D721Med (cell line): ENCODE results near the gene STT3B.
"Not testable (repeated sequence)": the region's sequence is repeated elsewhere in the genome, so short reads cannot be mapped to it uniquely, and the experiment has no call there.

Experiments used
- DNase-seq: peaks from one replicate; pipeline ENCODE4 v3.0.0; 2011; ENCODE audit warnings: low spot score; ENCODE audit not compliant: insufficient read length
- FAIRE-seq: peaks from 2 replicates; lab custom pipeline; 2011; peaks lifted over from hg19 to GRCh38; lab: Jason Lieb, UNC
- CTCF ChIP-seq: IDR thresholded peaks from 2 replicates; pipeline ENCODE4 v1.5.1; 2012; ENCODE audit warnings: mild to moderate bottlenecking, control low read depth; ENCODE audit not compliant: insufficient read depth; ENCODE audit errors: missing control alignments

STT3B gene

GRCh38 chr3:31590650-31591049 is 57.9 kb downstream of the STT3B start:
- DNase-seq: no peak
- FAIRE-seq: no peak
- TF ChIP-seq CTCF: no peak

GRCh38 chr3:31592764-31593163 is 60.0 kb downstream of the STT3B start:
- no peak for FAIRE-seq

GRCh38 chr3:31596176-31596575 is 63.5 kb downstream of the STT3B start:
- FAIRE-seq: no peak
- DNase-seq: no peak
- TF ChIP-seq CTCF: no peak

More at GRCh38 chr3:31592764-31593163, 60.0 kb downstream of the STT3B start:
- no peak for DNase-seq
- no peak for TF ChIP-seq CTCF

- DNase-seq (no peak), FAIRE-seq (peak; percentile 16)
- no peak for TF ChIP-seq CTCF
These were observed 67.7 kb downstream of the STT3B start for GRCh38 chr3:31600431-31600830.

- DNase-seq, FAIRE-seq: not testable (repeated sequence)
These were observed 72.6 kb downstream of the STT3B start for GRCh38 chr3:31605333-31605732.

- DNase-seq (no peak), FAIRE-seq (no peak)
- TF ChIP-seq CTCF: no peak
These were observed 73.7 kb downstream of the STT3B start for GRCh38 chr3:31606453-31606852.

- peak; percentile 86 for FAIRE-seq
- peak; percentile 47 for TF ChIP-seq CTCF
- no peak for DNase-seq
These were observed 78.1 kb downstream of the STT3B start for GRCh38 chr3:31610700-31611275.

GRCh38 chr3:31613177-31613576 is 80.5 kb downstream of the STT3B start:
- TF ChIP-seq CTCF: no peak
- DNase-seq (no peak), FAIRE-seq (no peak)
